MM.1S (cell line): Measurements from ENCODE around the gene GTSE1.
"Not testable (repeated sequence)": the region's sequence is repeated elsewhere in the genome, so short reads cannot be mapped to it uniquely, and the experiment has no call there.

Source experiments
- DNase-seq: peaks from one replicate; pipeline ENCODE4 v3.0.0-alpha.2; 2015
- H2AFZ ChIP-seq: fragments of 300-600 bp; sonication (generic); 2 replicates; pipeline ENCODE4 v1.6.0; 2016; ENCODE audit warnings: antibody characterized with exemption, low read length
- H3F3A ChIP-seq: fragments of 300-600 bp; sonication (generic); 2 replicates; pipeline ENCODE4 v1.6.1; 2016; ENCODE audit warnings: mild to moderate bottlenecking, antibody characterized with exemption, low read length, moderate library complexity, mixed read lengths; ENCODE audit not compliant: insufficient read depth
- H3K27ac ChIP-seq: fragments of 300-600 bp; sonication (generic); 2 replicates; pipeline ENCODE4 v1.5.1; 2016; ENCODE audit warnings: mild to moderate bottlenecking, low read length
- H3K27me3 ChIP-seq: fragments of 300-600 bp; sonication (generic); replicated peaks from 2 replicates; pipeline ENCODE4 v1.6.0; 2016; ENCODE audit warnings: low read length; ENCODE audit not compliant: insufficient read depth
- H3K36me3 ChIP-seq: fragments of 300-600 bp; sonication (generic); replicated peaks from 2 replicates; pipeline ENCODE4 v1.6.1; 2016; ENCODE audit warnings: mild to moderate bottlenecking, low read length, mixed read lengths; ENCODE audit not compliant: insufficient read depth
- H3K4me1 ChIP-seq: fragments of 300-600 bp; sonication (generic); 2 replicates; pipeline ENCODE4 v1.6.1; 2016; ENCODE audit warnings: low read length, mixed read lengths
- H3K4me2 ChIP-seq: fragments of 300-600 bp; sonication (generic); 2 replicates; pipeline ENCODE4 v1.6.0; 2016; ENCODE audit warnings: low read depth, low read length
- H3K4me3 ChIP-seq: fragments of 300-600 bp; sonication (generic); 2 replicates; pipeline ENCODE4 v1.5.1; 2016; ENCODE audit warnings: low read length, mixed read lengths
- H3K79me2 ChIP-seq: fragments of 300-600 bp; sonication (generic); 2 replicates; pipeline ENCODE4 v1.6.1; 2016; ENCODE audit warnings: mixed run types, low read length, mixed read lengths
- H3K9ac ChIP-seq: fragments of 300-600 bp; sonication (generic); 2 replicates; pipeline ENCODE4 v1.6.1; 2016; ENCODE audit warnings: low read length, mixed read lengths
- H3K9me2 ChIP-seq: fragments of 300-600 bp; sonication (generic); replicated peaks from 2 replicates; pipeline ENCODE4 v1.6.1; 2016; ENCODE audit warnings: mild to moderate bottlenecking, low read length, mixed read lengths; ENCODE audit not compliant: insufficient read depth
- H3K9me3 ChIP-seq: fragments of 300-600 bp; sonication (generic); replicated peaks from 2 replicates; pipeline ENCODE4 v1.6.1; 2016; ENCODE audit warnings: mild to moderate bottlenecking, low read length, mixed read lengths; ENCODE audit not compliant: insufficient read depth
- H4K20me1 ChIP-seq: fragments of 300-600 bp; sonication (generic); 2 replicates; pipeline ENCODE4 v1.6.1; 2016; ENCODE audit warnings: mild to moderate bottlenecking, low read length, moderate library complexity, mixed read lengths; ENCODE audit not compliant: insufficient read depth
- EZH2 ChIP-seq: fragments of 300-600 bp; sonication (generic); optimal IDR thresholded peaks from 2 replicates; pipeline ENCODE3; 2017; ENCODE audit warnings: low read depth, mild to moderate bottlenecking, antibody characterized with exemption, low read length, mixed read lengths
- EZH2phosphoT487 ChIP-seq: fragments of 300-600 bp; sonication (generic); IDR thresholded peaks from 2 replicates; pipeline ENCODE4 v1.6.1; 2018; ENCODE audit warnings: antibody characterized with exemption, low read length
- TF ChIP-seq, protein P1 (sequence below): fragments of 300-600 bp; sonication (generic); IDR thresholded peaks from 2 replicates; pipeline ENCODE4 v1.5.1; 2016; ENCODE audit warnings: antibody characterized with exemption, low read length, mixed read lengths

The GTSE1 gene

GRCh38 chr22:46260038-46260437 lies 36.6 kb upstream of the GTSE1 start:
- no peak overlapping the region for H2AFZ ChIP-seq
- no peak overlapping the region for H3K4me3 ChIP-seq
- TF ChIP-seq EZH2phosphoT487 (no peak), EZH2 (no peak)
- TF ChIP-seq, protein P1, sequence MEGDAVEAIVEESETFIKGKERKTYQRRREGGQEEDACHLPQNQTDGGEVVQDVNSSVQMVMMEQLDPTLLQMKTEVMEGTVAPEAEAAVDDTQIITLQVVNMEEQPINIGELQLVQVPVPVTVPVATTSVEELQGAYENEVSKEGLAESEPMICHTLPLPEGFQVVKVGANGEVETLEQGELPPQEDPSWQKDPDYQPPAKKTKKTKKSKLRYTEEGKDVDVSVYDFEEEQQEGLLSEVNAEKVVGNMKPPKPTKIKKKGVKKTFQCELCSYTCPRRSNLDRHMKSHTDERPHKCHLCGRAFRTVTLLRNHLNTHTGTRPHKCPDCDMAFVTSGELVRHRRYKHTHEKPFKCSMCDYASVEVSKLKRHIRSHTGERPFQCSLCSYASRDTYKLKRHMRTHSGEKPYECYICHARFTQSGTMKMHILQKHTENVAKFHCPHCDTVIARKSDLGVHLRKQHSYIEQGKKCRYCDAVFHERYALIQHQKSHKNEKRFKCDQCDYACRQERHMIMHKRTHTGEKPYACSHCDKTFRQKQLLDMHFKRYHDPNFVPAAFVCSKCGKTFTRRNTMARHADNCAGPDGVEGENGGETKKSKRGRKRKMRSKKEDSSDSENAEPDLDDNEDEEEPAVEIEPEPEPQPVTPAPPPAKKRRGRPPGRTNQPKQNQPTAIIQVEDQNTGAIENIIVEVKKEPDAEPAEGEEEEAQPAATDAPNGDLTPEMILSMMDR: no peak
- H3K9ac ChIP-seq: no peak overlapping the region
- no peaks in the 10 kb centered on the region for H3K9me2 ChIP-seq
- H3K27ac ChIP-seq: no peak overlapping the region
- H3K4me1 ChIP-seq: no peaks in the 10 kb centered on the region
- no peak overlapping the region for H3K4me2 ChIP-seq
- no peaks in the 10 kb centered on the region for H3K9me3 ChIP-seq
- no peaks in the 10 kb centered on the region for H4K20me1 ChIP-seq
- no peaks in the 10 kb centered on the region for H3K36me3 ChIP-seq
- no peaks in the 10 kb centered on the region for H3F3A ChIP-seq
- no peak for DNase-seq
- H3K79me2 ChIP-seq: no peaks in the 10 kb centered on the region
- H3K27me3 ChIP-seq: peaks cover 33% of the 10 kb centered on the region

GRCh38 chr22:46262449-46263215 lies 34.0 kb upstream of the GTSE1 start:
- Histone ChIP-seq H3K27me3 (peaks cover 38% of the 10 kb centered on the region), H3F3A (no peaks in the 10 kb centered on the region), H3K9ac (no peak overlapping the region), H3K9me3 (no peaks in the 10 kb centered on the region), H3K79me2 (no peaks in the 10 kb centered on the region), H2AFZ (no peak overlapping the region), H3K4me1 (no peaks in the 10 kb centered on the region; the same call in 1 of the 2 replicates), H4K20me1 (no peaks in the 10 kb centered on the region), H3K36me3 (no peaks in the 10 kb centered on the region), H3K27ac (no peak overlapping the region), H3K4me2 (no peak overlapping the region), H3K9me2 (no peaks in the 10 kb centered on the region), H3K4me3 (no peak overlapping the region)
- no peak for DNase-seq
- TF ChIP-seq EZH2: no peak
- TF ChIP-seq, protein P1: no peak
- no peak for TF ChIP-seq EZH2phosphoT487

DNA sequence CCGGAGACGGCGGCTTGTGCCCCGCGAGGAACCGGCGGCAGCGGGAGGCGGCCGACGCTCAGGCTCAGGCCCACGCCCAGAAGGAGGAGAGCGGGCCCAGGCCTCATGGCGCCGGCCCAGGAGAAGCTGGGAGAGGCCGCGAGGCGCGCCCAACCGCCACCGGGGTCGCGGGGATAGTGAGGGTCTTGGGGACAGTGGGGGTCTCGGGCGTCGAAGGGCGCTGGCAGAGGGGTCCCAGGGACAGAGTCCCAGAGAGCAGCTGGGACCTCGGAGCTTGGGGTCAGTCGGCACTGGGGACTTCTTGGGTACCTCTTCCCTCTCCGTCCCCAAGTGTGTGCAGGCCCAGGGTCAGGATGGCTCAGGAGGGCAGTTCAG lies 33.5 kb upstream of the GTSE1 start, which contains the start of gene PKDREJ:
PKDREJ (minus strand) TSS at position 128 of the 375 bp plus-strand sequence; CDS start at position 107, 21 bp downstream.
- no peak within 1 kb of the TSS for H3K4me2 ChIP-seq

DNA sequence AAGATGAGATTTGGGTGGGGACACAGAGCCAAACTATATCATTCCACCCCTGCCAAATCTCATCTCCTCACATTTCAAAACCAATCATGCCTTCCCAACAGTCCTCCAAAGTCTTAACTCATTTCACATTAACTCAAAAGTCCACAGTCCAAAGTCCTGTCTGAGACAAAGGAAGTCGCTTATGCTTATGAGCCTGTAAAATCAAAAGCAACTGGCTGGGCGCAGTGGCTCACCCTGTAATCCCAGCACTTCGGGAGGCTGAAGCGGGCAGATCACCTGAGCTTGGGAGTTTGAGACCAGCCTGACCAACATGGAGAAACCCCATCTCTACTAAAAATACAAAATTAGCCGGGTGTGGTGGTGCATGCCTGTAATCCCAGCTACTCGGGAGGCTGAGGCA lies 32.1 kb upstream of the GTSE1 start:
- peaks cover 24% of the 10 kb centered on the region for H3K27me3 ChIP-seq
- not testable (repeated sequence) for H3K36me3 ChIP-seq, H3K79me2 ChIP-seq, H3K4me3 ChIP-seq, H3K9ac ChIP-seq, H3K27ac ChIP-seq, H3K4me1 ChIP-seq, H3F3A ChIP-seq, DNase-seq, H4K20me1 ChIP-seq, H3K9me2 ChIP-seq, H3K4me2 ChIP-seq, H2AFZ ChIP-seq, H3K9me3 ChIP-seq

More for the DNA sequence above, 33.5 kb upstream of the GTSE1 start, which contains the start of gene PKDREJ:
- no peak for DNase-seq
- H3F3A ChIP-seq: no peaks in the 10 kb centered on the region
- no peak within 1 kb of the TSS for H3K27ac ChIP-seq
- H3K36me3 ChIP-seq: no peaks in the 10 kb centered on the region
- no peaks in the 10 kb centered on the region for H3K9me2 ChIP-seq
- TF ChIP-seq, protein P1: no peak
- TF ChIP-seq EZH2: no peak
- TF ChIP-seq EZH2phosphoT487: no peak
- H3K4me3 ChIP-seq: no peak within 1 kb of the TSS
- no peaks in the 10 kb centered on the region; the same call in 1 of the 2 replicates for H3K4me1 ChIP-seq
- H4K20me1 ChIP-seq: no peaks in the 10 kb centered on the region
- no peaks in the 10 kb centered on the region for H3K9me3 ChIP-seq
- H3K9ac ChIP-seq: no peak within 1 kb of the TSS
- H2AFZ ChIP-seq: no peak within 1 kb of the TSS
- H3K27me3 ChIP-seq: peaks cover 35% of the 10 kb centered on the region
- no peaks in the 10 kb centered on the region for H3K79me2 ChIP-seq

- H3K79me2 ChIP-seq, H3K27ac ChIP-seq, H2AFZ ChIP-seq, H3K4me2 ChIP-seq, H3F3A ChIP-seq, H3K36me3 ChIP-seq, H4K20me1 ChIP-seq, H3K9ac ChIP-seq, H3K9me2 ChIP-seq, H3K4me3 ChIP-seq, H3K9me3 ChIP-seq, DNase-seq, H3K4me1 ChIP-seq: not testable (repeated sequence)
- peaks cover 17% of the 10 kb centered on the region for H3K27me3 ChIP-seq
Observed at GRCh38 chr22:46265627-46266026, 31.0 kb upstream of the GTSE1 start.
